Hepatocyte (in vitro differentiated cells): ENCODE measurements around the gene PHF2. TPM values are rescaled to one million over a fixed set of nuclear protein-coding genes. Genes with fewer than 3 reads are reported as not detected.
A peak's percentile ranks its signal among the peaks of the same experiment; 100 is the strongest.

Experiments used
- DNase-seq: peaks from one replicate; pipeline ENCODE4 v3.0.0-alpha.2; 2016; ENCODE audit warnings: low spot score
- H2AFZ ChIP-seq: fragments of 200-600 bp; sonication (generic); 2 replicates; pipeline ENCODE4 v1.6.0; 2016; ENCODE audit warnings: antibody characterized with exemption, mild to moderate bottlenecking
- H3K27ac ChIP-seq: fragments of 200-600 bp; sonication (generic); 2 replicates; pipeline ENCODE4 v1.5.1; 2016; ENCODE audit warnings: mild to moderate bottlenecking
- H3K27me3 ChIP-seq: fragments of 200-600 bp; sonication (generic); 2 replicates; pipeline ENCODE4 v1.6.1; 2016
- H3K36me3 ChIP-seq: fragments of 200-600 bp; sonication (generic); replicated peaks from 2 replicates; pipeline ENCODE4 v1.5.1; 2016; ENCODE audit warnings: low read depth; ENCODE audit not compliant: insufficient read depth
- H3K4me1 ChIP-seq: fragments of 200-600 bp; sonication (generic); 2 replicates; pipeline ENCODE4 v1.5.1; 2016; ENCODE audit warnings: mild to moderate bottlenecking, moderate library complexity; ENCODE audit not compliant: insufficient read depth
- H3K4me2 ChIP-seq: fragments of 200-600 bp; sonication (generic); 2 replicates; pipeline ENCODE4 v1.6.0; 2016
- H3K4me3 ChIP-seq: fragments of 200-600 bp; sonication (generic); 2 replicates; pipeline ENCODE4 v1.5.1; 2016; ENCODE audit warnings: mild to moderate bottlenecking
- H3K79me2 ChIP-seq: fragments of 200-600 bp; sonication (generic); 2 replicates; pipeline ENCODE4 v1.6.0; 2017; ENCODE audit warnings: mild to moderate bottlenecking
- H3K9me2 ChIP-seq: fragments of 200-600 bp; sonication (generic); replicated peaks from 2 replicates; pipeline ENCODE4 v1.6.0; 2017; ENCODE audit warnings: mild to moderate bottlenecking; ENCODE audit not compliant: insufficient read depth
- H3K9me3 ChIP-seq: fragments of 200-600 bp; sonication (generic); 2 replicates; pipeline ENCODE4 v1.5.1; 2016; ENCODE audit warnings: low read depth, mild to moderate bottlenecking
- H4K20me1 ChIP-seq: fragments of 200-600 bp; sonication (generic); 2 replicates; pipeline ENCODE4 v1.6.0; 2016; ENCODE audit warnings: mild to moderate bottlenecking; ENCODE audit not compliant: insufficient read depth, poor library complexity, severe bottlenecking
- EZH2 ChIP-seq: fragments of 200-600 bp; sonication (generic); IDR thresholded peaks from 2 replicates; pipeline ENCODE4 v1.6.1; 2016; ENCODE audit warnings: antibody characterized with exemption, mild to moderate bottlenecking, borderline replicate concordance
- EZH2phosphoT487 ChIP-seq: fragments of 200-600 bp; sonication (generic); IDR thresholded peaks from one replicate; pipeline ENCODE4 v1.6.1; 2018; ENCODE audit warnings: antibody characterized with exemption, mild to moderate bottlenecking, low read depth, moderate library complexity; ENCODE audit not compliant: unreplicated experiment, severe bottlenecking
- WGBS: methylation state at CpG from one replicate; pipeline ENCODE4 v1.1.6; 2016; ENCODE audit warnings: low lambda C conversion rate; ENCODE audit errors: missing lambda C conversion rate; 5-methylcytosine and 5-hydroxymethylcytosine counted together
- polyA plus RNA-seq: library from polyadenylated mRNA; unstranded; fragments of >200 nt; fragmentation: Nextera tagmentation; extraction: Ambion mirVana; gene quantifications from 2 replicates; pipeline ENCODE4 v1.2.1, GENCODE V29; 2016
- total RNA-seq: library from RNA; depleted of rRNA; stranded (reverse); fragments of >200 nt; gene quantifications from 2 replicates; pipeline ENCODE4 v1.2.3, GENCODE V29; 2014
- TF ChIP-seq, protein P1 (sequence below): fragments of 200-600 bp; sonication (generic); IDR thresholded peaks from 2 replicates; pipeline ENCODE4 v1.5.1; 2016; ENCODE audit warnings: antibody characterized with exemption, mild to moderate bottlenecking; ENCODE audit not compliant: poor library complexity

The PHF2 gene
- total RNA-seq (18.9 and 19.8 TPM in 2 replicates), polyA plus RNA-seq (9.5 and 10.5 TPM in 2 replicates)

- Histone ChIP-seq H3K9me2 (no peaks in the 10 kb centered on the region), H3K36me3 (no peaks in the 10 kb centered on the region), H3K4me1 (peaks cover 41% of the 10 kb centered on the region), H3K9me3 (no peaks in the 10 kb centered on the region), H3K27ac (peak within 1 kb of the TSS; percentile 94), H3K27me3 (no peaks in the 10 kb centered on the region), H4K20me1 (peaks cover 31% of the 10 kb centered on the region), H2AFZ (peak within 1 kb of the TSS; percentile 95), H3K4me2 (peak within 1 kb of the TSS; percentile 99), H3K79me2 (peaks cover 67% of the 10 kb centered on the region), H3K4me3 (peak within 1 kb of the TSS; percentile 97)
- no peak for TF ChIP-seq EZH2phosphoT487
- TF ChIP-seq, protein P1, sequence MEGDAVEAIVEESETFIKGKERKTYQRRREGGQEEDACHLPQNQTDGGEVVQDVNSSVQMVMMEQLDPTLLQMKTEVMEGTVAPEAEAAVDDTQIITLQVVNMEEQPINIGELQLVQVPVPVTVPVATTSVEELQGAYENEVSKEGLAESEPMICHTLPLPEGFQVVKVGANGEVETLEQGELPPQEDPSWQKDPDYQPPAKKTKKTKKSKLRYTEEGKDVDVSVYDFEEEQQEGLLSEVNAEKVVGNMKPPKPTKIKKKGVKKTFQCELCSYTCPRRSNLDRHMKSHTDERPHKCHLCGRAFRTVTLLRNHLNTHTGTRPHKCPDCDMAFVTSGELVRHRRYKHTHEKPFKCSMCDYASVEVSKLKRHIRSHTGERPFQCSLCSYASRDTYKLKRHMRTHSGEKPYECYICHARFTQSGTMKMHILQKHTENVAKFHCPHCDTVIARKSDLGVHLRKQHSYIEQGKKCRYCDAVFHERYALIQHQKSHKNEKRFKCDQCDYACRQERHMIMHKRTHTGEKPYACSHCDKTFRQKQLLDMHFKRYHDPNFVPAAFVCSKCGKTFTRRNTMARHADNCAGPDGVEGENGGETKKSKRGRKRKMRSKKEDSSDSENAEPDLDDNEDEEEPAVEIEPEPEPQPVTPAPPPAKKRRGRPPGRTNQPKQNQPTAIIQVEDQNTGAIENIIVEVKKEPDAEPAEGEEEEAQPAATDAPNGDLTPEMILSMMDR: no peak
- no peak for TF ChIP-seq EZH2
- WGBS: under 1% methylated on average over 31 of the region's 140 CpGs
- peak; percentile 70 for DNase-seq
These were observed at the start of gene PHF2 for GRCh38 chr9:93576258-93577077. TSS of gene PHF2 (plus strand) at chr9:93576584. CDS start at chr9:93576774, 190 bp downstream.

GRCh38 chr9:93531374-93531773 is 45.0 kb upstream of the PHF2 start:
- Histone ChIP-seq H2AFZ (no peak overlapping the region), H3K4me3 (no peak overlapping the region), H3K27ac (no peak overlapping the region), H4K20me1 (no peaks in the 10 kb centered on the region), H3K27me3 (no peaks in the 10 kb centered on the region), H3K36me3 (no peaks in the 10 kb centered on the region), H3K9me3 (no peaks in the 10 kb centered on the region), H3K4me2 (no peak overlapping the region), H3K79me2 (no peaks in the 10 kb centered on the region), H3K9me2 (no peaks in the 10 kb centered on the region), H3K4me1 (no peaks in the 10 kb centered on the region)
- TF ChIP-seq, protein P1: no peak
- TF ChIP-seq EZH2phosphoT487: no peak
- no peak for TF ChIP-seq EZH2
- 94% methylated on average over 3 of the region's 3 CpGs for WGBS
- DNase-seq: no peak

DNA sequence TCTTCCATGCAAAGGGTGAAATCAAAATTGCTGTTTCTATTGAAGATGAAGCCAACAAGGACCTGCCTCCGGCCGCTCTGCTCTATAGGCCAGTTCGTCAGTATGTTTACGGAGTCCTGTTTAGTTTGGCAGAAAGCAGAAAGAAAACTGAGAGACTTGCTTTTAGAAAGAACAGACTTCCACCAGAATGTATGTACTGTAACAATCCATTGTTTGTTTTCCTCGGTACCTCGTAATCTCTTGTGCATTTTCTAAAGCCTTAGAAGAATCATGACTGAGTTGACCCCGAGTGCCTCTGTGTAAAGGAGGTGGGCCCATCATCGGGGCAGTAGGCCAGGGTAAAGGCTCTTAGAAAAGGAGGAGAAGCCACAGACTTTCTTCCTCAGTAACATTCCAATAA is 44.2 kb upstream of the PHF2 start:
- WGBS: 72% methylated on average over 8 of the region's 8 CpGs
- Histone ChIP-seq H2AFZ (no peak overlapping the region), H3K4me1 (no peaks in the 10 kb centered on the region), H3K4me3 (no peak overlapping the region), H3K36me3 (no peaks in the 10 kb centered on the region), H4K20me1 (no peaks in the 10 kb centered on the region), H3K27me3 (no peaks in the 10 kb centered on the region), H3K9me3 (no peaks in the 10 kb centered on the region), H3K79me2 (no peaks in the 10 kb centered on the region), H3K9me2 (no peaks in the 10 kb centered on the region), H3K4me2 (no peak overlapping the region), H3K27ac (no peak overlapping the region)
- DNase-seq: no peak
- no peak for TF ChIP-seq EZH2
- TF ChIP-seq EZH2phosphoT487: no peak
- TF ChIP-seq, protein P1: no peak
